GM18867 (cell line): Measurements from ENCODE around the gene TNRC6B.
"Not testable (repeated sequence)": the region's sequence is repeated elsewhere in the genome, so short reads cannot be mapped to it uniquely, and the experiment has no call there.

Source experiments
- ATAC-seq: cut with Tn5 transposase; IDR thresholded peaks from one replicate; pipeline ENCODE4 v1.9.1; 2021; ENCODE audit warnings: mild to moderate bottlenecking, moderate library complexity; ENCODE audit not compliant: unreplicated experiment

Gene TNRC6B

GRCh38 chr22:40177738-40178416 is at the start of gene TNRC6B:
Gene TNRC6B (plus strand): TSS chr22:40177925. CDS start chr22:40178136, 211 bp downstream.
- ATAC-seq, result peak; percentile 73

- no peak for ATAC-seq
Measured at GRCh38 chr22:40128989-40129388, 48.7 kb upstream of the TNRC6B start.

- no peak for ATAC-seq
Measured at GRCh38 chr22:40137132-40137531, 40.6 kb upstream of the TNRC6B start.

GRCh38 chr22:40138866-40139265 is 38.9 kb upstream of the TNRC6B start:
- ATAC-seq, result no peak

GRCh38 chr22:40147388-40148176 is 30.1 kb upstream of the TNRC6B start:
- ATAC-seq, result no peak

GRCh38 chr22:40153192-40153591 is 24.5 kb upstream of the TNRC6B start:
- no peak for ATAC-seq

GRCh38 chr22:40153705-40154104 is 24.0 kb upstream of the TNRC6B start:
- ATAC-seq, result no peak

- ATAC-seq, result no peak
Measured at GRCh38 chr22:40156001-40156516, 21.7 kb upstream of the TNRC6B start.

- ATAC-seq, result not testable (repeated sequence)
Measured at GRCh38 chr22:40156682-40157081, 21.0 kb upstream of the TNRC6B start.

- ATAC-seq, result no peak
Measured at GRCh38 chr22:40157330-40157945, 20.3 kb upstream of the TNRC6B start.

- ATAC-seq, result no peak
Measured at GRCh38 chr22:40161194-40161593, 16.5 kb upstream of the TNRC6B start.

GRCh38 chr22:40165537-40165936 is 12.2 kb upstream of the TNRC6B start:
- ATAC-seq, result not testable (repeated sequence)

- no peak for ATAC-seq
Measured at GRCh38 chr22:40175611-40176244, 2.0 kb upstream of the TNRC6B start.

- ATAC-seq, result peak; percentile 21
Measured at GRCh38 chr22:40176921-40177737, 596 bp upstream of the TNRC6B start.

- ATAC-seq, result no peak
Measured at GRCh38 chr22:40178417-40179409, 988 bp downstream of the TNRC6B start.

- no peak for ATAC-seq
Measured at GRCh38 chr22:40179526-40179925, 1.8 kb downstream of the TNRC6B start.

GRCh38 chr22:40180403-40180802 is 2.7 kb downstream of the TNRC6B start:
- no peak for ATAC-seq

- no peak for ATAC-seq
Measured at GRCh38 chr22:40181323-40181722, 3.6 kb downstream of the TNRC6B start.

- no peak for ATAC-seq
Measured at GRCh38 chr22:40182231-40182835, 4.6 kb downstream of the TNRC6B start.
